ENCODE data around the gene MEGF11. TPM values are rescaled to one million over a fixed set of nuclear protein-coding genes. Genes with fewer than 3 reads are reported as not detected.

The MEGF11 gene
- total and polyA plus RNA-seq, 10 donors = 0.02 to 0.61 (median 0.23) TPM; not detected in 4

DNA sequence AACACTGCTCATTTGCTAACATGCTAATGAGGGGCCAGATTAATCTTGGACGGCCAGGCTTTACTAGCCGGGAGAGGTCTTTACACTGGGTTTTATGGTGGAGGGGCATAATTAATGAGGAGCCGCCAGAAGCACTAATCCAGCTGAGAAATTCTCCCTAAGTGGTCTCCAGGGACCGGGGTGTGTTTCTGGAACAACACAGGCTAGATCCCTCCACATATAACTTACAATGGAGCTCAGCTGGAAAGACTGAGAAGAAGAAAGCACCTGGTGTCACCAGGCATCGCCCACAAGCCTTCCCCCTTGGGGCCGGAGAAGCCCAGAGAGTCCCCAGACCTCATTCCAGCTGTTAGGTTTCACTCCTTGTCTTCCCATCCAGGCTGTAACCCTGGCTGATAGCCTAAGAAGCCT is 127.5 kb downstream of the MEGF11 start:
- no peaks in the 10 kb centered on the region for H3K4me1 ChIP-seq
- peaks cover 0 to 70% (median 0%) of the 10 kb centered on the region in 7 donors for H3K27me3 ChIP-seq (replicated peaks in 1 of 7)
- H3K36me3 ChIP-seq = no peaks in the 10 kb centered on the region
- no peak for DNase-seq
- H3K27ac ChIP-seq = no peak overlapping the region
- intact Hi-C loops (cut with DNase I; ENCODE audit: low total_unique reads) = no loop called here
- TF ChIP-seq POLR2AphosphoS5 (IDR thresholded peaks at IDR 0.05) (no peak), POLR2A (IDR thresholded peaks at IDR 0.05) (no peak)
- TF ChIP-seq, protein P1, sequence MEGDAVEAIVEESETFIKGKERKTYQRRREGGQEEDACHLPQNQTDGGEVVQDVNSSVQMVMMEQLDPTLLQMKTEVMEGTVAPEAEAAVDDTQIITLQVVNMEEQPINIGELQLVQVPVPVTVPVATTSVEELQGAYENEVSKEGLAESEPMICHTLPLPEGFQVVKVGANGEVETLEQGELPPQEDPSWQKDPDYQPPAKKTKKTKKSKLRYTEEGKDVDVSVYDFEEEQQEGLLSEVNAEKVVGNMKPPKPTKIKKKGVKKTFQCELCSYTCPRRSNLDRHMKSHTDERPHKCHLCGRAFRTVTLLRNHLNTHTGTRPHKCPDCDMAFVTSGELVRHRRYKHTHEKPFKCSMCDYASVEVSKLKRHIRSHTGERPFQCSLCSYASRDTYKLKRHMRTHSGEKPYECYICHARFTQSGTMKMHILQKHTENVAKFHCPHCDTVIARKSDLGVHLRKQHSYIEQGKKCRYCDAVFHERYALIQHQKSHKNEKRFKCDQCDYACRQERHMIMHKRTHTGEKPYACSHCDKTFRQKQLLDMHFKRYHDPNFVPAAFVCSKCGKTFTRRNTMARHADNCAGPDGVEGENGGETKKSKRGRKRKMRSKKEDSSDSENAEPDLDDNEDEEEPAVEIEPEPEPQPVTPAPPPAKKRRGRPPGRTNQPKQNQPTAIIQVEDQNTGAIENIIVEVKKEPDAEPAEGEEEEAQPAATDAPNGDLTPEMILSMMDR (IDR thresholded peaks at IDR 0.05 in 8 of 11, conservative IDR thresholded peaks at IDR 0.05 in 3 of 11) = no peak
- H3K9me3 ChIP-seq = no peaks in the 10 kb centered on the region
- WGBS, 5 donors = 62 to 76% (median 71%) methylated on average over 6 of the region's 6 CpGs
- no peak overlapping the region for H3K4me3 ChIP-seq

DNA sequence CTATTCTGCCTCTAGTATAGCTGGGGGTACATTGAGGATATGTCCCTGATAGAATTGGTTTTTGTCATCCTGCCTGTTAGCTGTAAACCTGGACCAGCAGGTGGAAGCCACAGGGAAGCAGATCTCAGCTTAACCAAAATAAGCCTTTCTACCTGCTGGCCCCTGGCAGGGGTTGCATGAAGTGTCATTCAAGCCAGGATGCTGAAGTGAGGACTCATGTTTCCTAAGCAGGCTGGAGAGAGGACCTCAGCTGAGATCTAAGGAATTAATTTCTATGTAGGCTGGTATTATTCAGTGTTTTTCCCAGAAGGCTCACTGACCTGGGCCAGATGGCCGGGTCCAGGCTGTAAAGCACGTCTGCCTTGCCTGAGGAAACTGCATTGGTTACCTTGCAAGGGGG is 128.9 kb downstream of the MEGF11 start:
- H3K4me1 ChIP-seq = no peaks in the 10 kb centered on the region
- intact Hi-C loops (cut with DNase I; ENCODE audit: low total_unique reads) = no loop called here
- no peak overlapping the region for H3K27ac ChIP-seq
- H3K36me3 ChIP-seq = no peaks in the 10 kb centered on the region
- DNase-seq = no peak
- TF ChIP-seq, protein P1 (IDR thresholded peaks at IDR 0.05 in 8 of 11, conservative IDR thresholded peaks at IDR 0.05 in 3 of 11) = no peak
- TF ChIP-seq POLR2AphosphoS5 (IDR thresholded peaks at IDR 0.05) = no peak
- TF ChIP-seq POLR2A (IDR thresholded peaks at IDR 0.05) = no peak
- H3K27me3 ChIP-seq (replicated peaks in 1 of 7) = peaks cover 0 to 65% (median 0%) of the 10 kb centered on the region in 7 donors
- H3K4me3 ChIP-seq = no peak overlapping the region
- no peaks in the 10 kb centered on the region for H3K9me3 ChIP-seq
- WGBS, 5 donors = 69 to 94% (median 85%) methylated on average over 2 of the region's 2 CpGs

DNA sequence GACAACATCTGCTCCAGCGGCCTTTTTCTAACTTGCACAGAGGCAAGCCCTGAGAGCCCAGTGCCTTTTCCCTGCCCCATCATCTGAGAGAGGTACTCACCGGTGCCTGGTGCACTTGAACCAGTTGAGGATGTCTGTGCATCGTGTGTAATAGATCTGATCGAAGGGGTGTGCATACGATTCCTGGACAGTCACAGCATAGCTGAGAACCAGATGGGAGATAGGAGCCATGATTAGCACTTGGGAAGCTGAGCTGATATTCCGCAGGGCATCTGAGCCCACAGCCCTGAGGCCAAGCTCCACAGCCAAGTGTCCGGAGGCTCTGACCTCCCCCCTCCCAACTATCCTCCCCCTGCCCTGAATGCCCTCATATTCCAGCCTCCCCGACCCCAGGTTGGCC is 129.8 kb downstream of the MEGF11 start:
- Histone ChIP-seq H3K27ac (no peak overlapping the region), H3K36me3 (no peaks in the 10 kb centered on the region), H3K27me3 (replicated peaks in 1 of 7) (peaks cover 0 to 56% (median 0%) of the 10 kb centered on the region in 7 donors), H3K4me3 (no peak overlapping the region), H3K4me1 (no peaks in the 10 kb centered on the region), H3K9me3 (no peaks in the 10 kb centered on the region)
- DNase-seq = no peak
- intact Hi-C loops (cut with DNase I; ENCODE audit: low total_unique reads) = no loop called here
- no peak for TF ChIP-seq POLR2AphosphoS5 (IDR thresholded peaks at IDR 0.05)
- TF ChIP-seq, protein P1 (IDR thresholded peaks at IDR 0.05 in 8 of 11, conservative IDR thresholded peaks at IDR 0.05 in 3 of 11) = no peak
- TF ChIP-seq POLR2A (IDR thresholded peaks at IDR 0.05) = no peak
- WGBS, 5 donors = 77 to 92% (median 85%) methylated on average over 8 of the region's 8 CpGs

DNA sequence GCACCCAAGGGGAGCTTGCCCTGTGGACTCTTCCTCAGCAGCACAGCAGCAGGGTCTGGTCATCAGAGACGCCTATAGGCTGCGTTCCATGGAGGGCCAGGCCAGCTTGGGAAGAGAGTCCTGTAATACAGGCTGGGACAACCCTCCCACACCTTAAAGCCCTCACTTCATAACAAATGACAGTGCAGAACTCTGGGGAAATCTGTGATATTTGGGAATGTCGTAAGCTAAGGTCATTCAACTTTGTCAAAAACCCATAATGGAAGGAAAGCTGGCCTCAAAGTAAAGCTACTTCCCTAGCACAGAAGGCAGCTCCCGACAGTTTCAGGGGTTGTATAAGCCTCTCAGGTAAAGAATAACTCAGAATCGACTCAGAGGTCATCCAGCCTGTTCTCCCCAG is 133.1 kb downstream of the MEGF11 start:
- Histone ChIP-seq H3K27ac (no peak overlapping the region), H3K4me3 (no peak overlapping the region), H3K36me3 (no peaks in the 10 kb centered on the region), H3K9me3 (no peaks in the 10 kb centered on the region), H3K4me1 (no peaks in the 10 kb centered on the region), H3K27me3 (replicated peaks in 1 of 7) (peaks cover 0 to 40% (median 0%) of the 10 kb centered on the region in 7 donors)
- WGBS, 5 donors = 79 to 84% (median 82%) methylated on average over 5 of the region's 5 CpGs
- TF ChIP-seq POLR2AphosphoS5 (IDR thresholded peaks at IDR 0.05) (no peak), POLR2A (IDR thresholded peaks at IDR 0.05) (no peak)
- TF ChIP-seq, protein P1 (IDR thresholded peaks at IDR 0.05 in 8 of 11, conservative IDR thresholded peaks at IDR 0.05 in 3 of 11) = no peak
- DNase-seq = no peak
- intact Hi-C loops (cut with DNase I; ENCODE audit: low total_unique reads) = no loop called here
